Osteocyte (in vitro differentiated cells): Measurements from ENCODE around the gene AMN. TPM values are rescaled to one million over a fixed set of nuclear protein-coding genes. Genes with fewer than 3 reads are reported as not detected.

Experiments used
- DNase-seq: peaks from one replicate; pipeline ENCODE4 v3.0.0; 2021; ENCODE audit warnings: mixed read lengths; ENCODE audit not compliant: unreplicated experiment; ENCODE audit errors: extremely low spot score
- H3K27ac Mint-ChIP-seq: one replicate; pipeline ENCODE4 v1.8.0; 2021; ENCODE audit warnings: mild to moderate bottlenecking, mixed read lengths; ENCODE audit not compliant: unreplicated experiment
- H3K27me3 Mint-ChIP-seq: one replicate; pipeline ENCODE4 v1.8.0; 2021; ENCODE audit warnings: mixed read lengths; ENCODE audit not compliant: unreplicated experiment
- H3K36me3 Mint-ChIP-seq: one replicate; pipeline ENCODE4 v1.8.0; 2021; ENCODE audit warnings: mixed read lengths; ENCODE audit not compliant: unreplicated experiment
- H3K4me1 Mint-ChIP-seq: one replicate; pipeline ENCODE4 v1.8.0; 2021; ENCODE audit warnings: mixed read lengths; ENCODE audit not compliant: unreplicated experiment
- H3K4me3 Mint-ChIP-seq: one replicate; pipeline ENCODE4 v1.8.0; 2021; ENCODE audit warnings: mild to moderate bottlenecking, moderate library complexity, mixed read lengths; ENCODE audit not compliant: unreplicated experiment
- H3K9me3 Mint-ChIP-seq: one replicate; pipeline ENCODE4 v1.8.0; 2021; ENCODE audit warnings: mixed read lengths; ENCODE audit not compliant: unreplicated experiment
- total RNA-seq: library from RNA; stranded (reverse); gene quantifications from 2 replicates; pipeline ENCODE4 v1.2.1, GENCODE V29; 2021
- TF ChIP-seq, protein P1 (sequence below): fragments of 200-600 bp; sonication (generic); IDR thresholded peaks from 2 replicates; pipeline ENCODE4 v1.5.0; 2021; ENCODE audit warnings: antibody characterized with exemption, mild to moderate bottlenecking, moderate library complexity

The AMN gene
- total RNA-seq, 1 donor from 2014 or later, result 0.86 TPM

DNA sequence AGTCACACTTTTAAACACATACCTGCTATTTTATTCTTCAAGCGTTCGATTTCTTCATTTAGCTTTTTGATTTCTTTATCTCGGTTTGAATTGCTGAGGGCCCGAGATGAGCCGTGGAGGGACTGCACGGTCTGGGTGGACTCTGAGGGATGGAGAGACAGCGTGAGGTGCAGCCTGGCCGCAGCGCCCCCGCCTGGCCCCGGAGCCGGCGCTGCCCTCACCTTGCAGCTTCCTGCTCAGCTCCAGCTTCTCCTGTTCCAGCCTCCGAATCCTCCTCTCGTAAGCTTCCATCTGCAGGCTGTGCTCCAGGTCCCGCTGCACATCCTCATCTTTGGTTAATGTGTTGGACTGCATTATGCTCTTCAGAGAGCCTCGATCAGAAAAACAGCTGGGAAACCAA is 53.2 kb downstream of the AMN start:
- H3K4me1 Mint-ChIP-seq, result no peaks in the 10 kb centered on the region
- no peak overlapping the region for H3K4me3 Mint-ChIP-seq
- H3K9me3 Mint-ChIP-seq, result no peaks in the 10 kb centered on the region
- no peaks in the 10 kb centered on the region for H3K27me3 Mint-ChIP-seq
- no peak overlapping the region for H3K27ac Mint-ChIP-seq
- peaks cover 36% of the 10 kb centered on the region for H3K36me3 Mint-ChIP-seq
- TF ChIP-seq, protein P1, sequence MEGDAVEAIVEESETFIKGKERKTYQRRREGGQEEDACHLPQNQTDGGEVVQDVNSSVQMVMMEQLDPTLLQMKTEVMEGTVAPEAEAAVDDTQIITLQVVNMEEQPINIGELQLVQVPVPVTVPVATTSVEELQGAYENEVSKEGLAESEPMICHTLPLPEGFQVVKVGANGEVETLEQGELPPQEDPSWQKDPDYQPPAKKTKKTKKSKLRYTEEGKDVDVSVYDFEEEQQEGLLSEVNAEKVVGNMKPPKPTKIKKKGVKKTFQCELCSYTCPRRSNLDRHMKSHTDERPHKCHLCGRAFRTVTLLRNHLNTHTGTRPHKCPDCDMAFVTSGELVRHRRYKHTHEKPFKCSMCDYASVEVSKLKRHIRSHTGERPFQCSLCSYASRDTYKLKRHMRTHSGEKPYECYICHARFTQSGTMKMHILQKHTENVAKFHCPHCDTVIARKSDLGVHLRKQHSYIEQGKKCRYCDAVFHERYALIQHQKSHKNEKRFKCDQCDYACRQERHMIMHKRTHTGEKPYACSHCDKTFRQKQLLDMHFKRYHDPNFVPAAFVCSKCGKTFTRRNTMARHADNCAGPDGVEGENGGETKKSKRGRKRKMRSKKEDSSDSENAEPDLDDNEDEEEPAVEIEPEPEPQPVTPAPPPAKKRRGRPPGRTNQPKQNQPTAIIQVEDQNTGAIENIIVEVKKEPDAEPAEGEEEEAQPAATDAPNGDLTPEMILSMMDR, result no peak
- DNase-seq, result no peak

DNA sequence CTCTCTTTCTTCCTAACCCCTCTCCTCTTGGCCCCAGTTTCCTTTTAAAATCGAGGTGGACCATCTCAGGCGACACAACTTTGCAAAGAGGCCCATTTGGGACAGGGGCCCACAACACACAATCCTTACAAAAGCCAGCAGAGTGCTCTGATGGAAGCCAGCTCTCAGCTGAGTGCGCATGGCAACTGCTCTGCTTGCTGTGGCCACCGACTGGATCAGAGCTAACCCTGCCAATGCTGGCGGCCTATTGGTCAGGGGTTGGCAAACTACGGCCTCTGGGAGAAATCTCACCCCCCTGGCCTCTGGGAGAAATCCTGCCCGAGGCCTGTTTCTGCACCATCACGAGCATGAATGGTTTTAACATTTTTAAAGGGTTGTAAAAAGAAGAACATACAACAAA is 55.0 kb downstream of the AMN start:
- Mint-ChIP-seq H3K4me1 (no peaks in the 10 kb centered on the region), H3K4me3 (no peak overlapping the region), H3K9me3 (no peaks in the 10 kb centered on the region), H3K27ac (no peak overlapping the region), H3K27me3 (no peaks in the 10 kb centered on the region), H3K36me3 (peaks cover 38% of the 10 kb centered on the region)
- TF ChIP-seq, protein P1, result no peak
- DNase-seq, result no peak

DNA sequence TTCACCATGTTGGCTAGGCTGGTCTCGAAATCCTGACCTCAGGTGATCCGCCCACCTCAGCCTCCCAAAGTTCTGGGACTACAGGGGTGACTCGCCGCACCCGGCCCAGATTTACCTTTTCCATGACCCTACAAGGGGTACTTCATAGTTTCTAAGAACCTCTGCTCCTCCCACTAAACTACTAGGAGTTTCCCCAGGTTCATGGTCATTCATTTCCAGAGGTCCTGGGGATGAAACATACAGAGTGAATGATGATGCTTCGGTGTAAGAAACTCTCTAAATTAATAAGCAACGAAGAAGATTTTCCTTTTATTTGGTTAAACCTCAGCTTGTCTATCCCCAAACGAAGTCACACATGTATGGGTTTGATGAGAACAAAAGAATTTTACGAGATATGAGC is 56.9 kb downstream of the AMN start:
- Mint-ChIP-seq H3K4me1 (no peaks in the 10 kb centered on the region), H3K27me3 (no peaks in the 10 kb centered on the region), H3K9me3 (no peaks in the 10 kb centered on the region), H3K4me3 (no peak overlapping the region), H3K36me3 (peaks cover 38% of the 10 kb centered on the region), H3K27ac (no peak overlapping the region)
- no peak for DNase-seq
- TF ChIP-seq, protein P1, result no peak

DNA sequence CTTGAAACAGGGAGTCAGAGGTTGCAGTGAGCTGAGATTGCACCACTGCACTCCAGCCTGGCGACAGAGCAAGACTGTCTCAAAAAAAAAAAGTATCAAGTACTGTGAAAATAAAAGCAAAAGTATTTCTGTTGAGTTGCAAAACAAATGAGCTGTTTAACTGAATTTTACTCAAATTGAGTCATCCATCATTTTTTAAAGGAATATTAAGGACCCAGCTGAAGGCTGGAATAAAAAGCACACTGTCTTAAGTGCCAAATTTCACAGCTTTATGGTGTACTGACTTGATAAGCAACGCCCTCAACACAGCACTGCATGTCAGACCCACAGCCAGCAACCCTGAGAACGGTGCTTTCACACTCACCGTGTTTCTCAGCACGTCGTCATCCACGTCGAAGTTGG is 57.9 kb downstream of the AMN start:
- no peak overlapping the region for H3K27ac Mint-ChIP-seq
- no peak for DNase-seq
- TF ChIP-seq, protein P1, result no peak
- H3K36me3 Mint-ChIP-seq, result peaks cover 37% of the 10 kb centered on the region
- no peaks in the 10 kb centered on the region for H3K9me3 Mint-ChIP-seq
- H3K4me1 Mint-ChIP-seq, result no peaks in the 10 kb centered on the region
- H3K27me3 Mint-ChIP-seq, result no peaks in the 10 kb centered on the region
- no peak overlapping the region for H3K4me3 Mint-ChIP-seq

Other genes starting within 250 kb of the AMN start
- gene TRAF3, start 145.2 kb upstream of the AMN start, total RNA-seq, result 15.9 and 18.8 TPM in 2 replicates
- gene CDC42BPB, start 134.9 kb downstream of the AMN start, total RNA-seq, result 99.0 and 102 TPM in 2 replicates
- not detected in 2 replicates for gene LBHD2, start 161.5 kb downstream of the AMN start, total RNA-seq
- gene EXOC3L4, start 172.1 kb downstream of the AMN start, total RNA-seq, result 0.86 TPM in 1 of 2 replicates, not detected in the other
- 1.3 and 2.9 TPM in 2 replicates for gene TNFAIP2, start 200.8 kb downstream of the AMN start, total RNA-seq